HepG2 (cell line): ENCODE data around the gene PDE1C.

Experiments
- PTBP1 ChIP-seq: fragments of 200-400 bp; formaldehyde crosslinking; IDR thresholded peaks from 2 replicates; pipeline ENCODE4 v1.6.1; 2018; ENCODE audit warnings: low read length, low read depth; ENCODE audit not compliant: poor library complexity, severe bottlenecking
- RAD21 ChIP-seq: fragments of 450-650 bp; formaldehyde crosslinking; IDR thresholded peaks from 2 replicates; pipeline ENCODE4 v1.5.0; 2020; ENCODE audit warnings: mild to moderate bottlenecking
- RBM39 ChIP-seq: fragments of 200-400 bp; formaldehyde crosslinking; IDR thresholded peaks from one replicate; pipeline ENCODE4 v1.6.1; 2018; ENCODE audit warnings: antibody characterized with exemption, mild to moderate bottlenecking, low read depth, low read length; ENCODE audit not compliant: poor library complexity, severe bottlenecking
- SMARCC2 ChIP-seq: fragments of 450-650 bp; IDR thresholded peaks from 2 replicates; pipeline ENCODE4 v1.6.1; 2017; ENCODE audit warnings: antibody characterized with exemption, mild to moderate bottlenecking
- STAG1 ChIP-seq: sonication (generic); formaldehyde crosslinking; IDR thresholded peaks from 2 replicates; pipeline ENCODE4 v1.4.0; 2020; ENCODE audit warnings: missing genetic modification reagents
- TBL1XR1 ChIP-seq: fragments of 150-350 bp; IDR thresholded peaks from 2 replicates; pipeline ENCODE4 v1.6.1; 2014; ENCODE audit warnings: borderline replicate concordance, low read length; ENCODE audit not compliant: partially characterized antibody
- ZNF232 ChIP-seq: sonication (generic); formaldehyde crosslinking; IDR thresholded peaks from 2 replicates; pipeline ENCODE4 v1.4.0; 2020; ENCODE audit warnings: missing genetic modification reagents, borderline replicate concordance
- ZNF317 ChIP-seq: sonication (generic); formaldehyde crosslinking; IDR thresholded peaks from 2 replicates; pipeline ENCODE4 v1.5.0; 2020; ENCODE audit warnings: mild to moderate bottlenecking, missing genetic modification reagents
- ZNF484 ChIP-seq: sonication (generic); formaldehyde crosslinking; IDR thresholded peaks from 2 replicates; pipeline ENCODE4 v1.5.1; 2020; ENCODE audit warnings: mild to moderate bottlenecking, low read depth, missing genetic modification reagents, borderline replicate concordance
- TF ChIP-seq, protein P1 (sequence below): sonication (generic); formaldehyde crosslinking; IDR thresholded peaks from 2 replicates; pipeline ENCODE4 v1.5.0; 2020; ENCODE audit warnings: mild to moderate bottlenecking, missing genetic modification reagents, moderate library complexity
- TF ChIP-seq, protein P2 (sequence below): IDR thresholded peaks from 2 replicates; pipeline ENCODE4 v1.6.1; 2012; ENCODE audit warnings: low read length, improper control_type of control experiment
- TF ChIP-seq, protein P3 (sequence below): sonication (generic); formaldehyde crosslinking; IDR thresholded peaks from 2 replicates; pipeline ENCODE4 v1.4.0; 2020; ENCODE audit warnings: missing genetic modification reagents, borderline replicate concordance
- TF ChIP-seq, protein P4 (sequence below): sonication (generic); formaldehyde crosslinking; IDR thresholded peaks from 2 replicates; pipeline ENCODE4 v1.9.0; 2021; ENCODE audit warnings: missing genetic modification reagents, borderline replicate concordance

DNA sequence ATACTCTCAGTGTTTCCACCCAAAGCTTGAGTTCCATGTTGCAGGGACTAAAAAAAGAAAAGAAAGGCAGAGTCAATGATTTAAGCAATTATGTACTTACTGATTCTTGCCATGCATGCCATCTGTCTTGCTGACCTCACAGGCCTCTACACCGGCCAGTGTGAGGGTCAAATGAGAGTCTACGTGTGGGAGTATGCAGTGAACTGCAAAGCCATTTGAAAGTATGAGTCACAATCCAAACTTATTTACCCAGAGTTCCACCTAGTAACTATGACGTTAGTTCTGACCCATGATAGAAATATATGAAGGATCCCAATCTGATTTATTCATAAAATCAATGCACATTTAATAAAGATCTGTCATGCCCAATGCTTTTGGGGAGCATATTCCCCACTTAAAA lies 26.5 kb downstream of the PDE1C start:
- TF ChIP-seq ZNF484 (CRISPR knock-in tag) (no peak), RBM39 (no peak), ZNF232 (CRISPR knock-in tag) (no peak), TBL1XR1 (no peak), PTBP1 (no peak), SMARCC2 (no peak), ZNF317 (CRISPR knock-in tag) (no peak), RAD21 (CRISPR knock-in tag) (no peak), STAG1 (CRISPR knock-in tag) (no peak)
- TF ChIP-seq, protein P1, sequence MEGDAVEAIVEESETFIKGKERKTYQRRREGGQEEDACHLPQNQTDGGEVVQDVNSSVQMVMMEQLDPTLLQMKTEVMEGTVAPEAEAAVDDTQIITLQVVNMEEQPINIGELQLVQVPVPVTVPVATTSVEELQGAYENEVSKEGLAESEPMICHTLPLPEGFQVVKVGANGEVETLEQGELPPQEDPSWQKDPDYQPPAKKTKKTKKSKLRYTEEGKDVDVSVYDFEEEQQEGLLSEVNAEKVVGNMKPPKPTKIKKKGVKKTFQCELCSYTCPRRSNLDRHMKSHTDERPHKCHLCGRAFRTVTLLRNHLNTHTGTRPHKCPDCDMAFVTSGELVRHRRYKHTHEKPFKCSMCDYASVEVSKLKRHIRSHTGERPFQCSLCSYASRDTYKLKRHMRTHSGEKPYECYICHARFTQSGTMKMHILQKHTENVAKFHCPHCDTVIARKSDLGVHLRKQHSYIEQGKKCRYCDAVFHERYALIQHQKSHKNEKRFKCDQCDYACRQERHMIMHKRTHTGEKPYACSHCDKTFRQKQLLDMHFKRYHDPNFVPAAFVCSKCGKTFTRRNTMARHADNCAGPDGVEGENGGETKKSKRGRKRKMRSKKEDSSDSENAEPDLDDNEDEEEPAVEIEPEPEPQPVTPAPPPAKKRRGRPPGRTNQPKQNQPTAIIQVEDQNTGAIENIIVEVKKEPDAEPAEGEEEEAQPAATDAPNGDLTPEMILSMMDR (CRISPR knock-in tag) = no peak
- TF ChIP-seq, protein P2, sequence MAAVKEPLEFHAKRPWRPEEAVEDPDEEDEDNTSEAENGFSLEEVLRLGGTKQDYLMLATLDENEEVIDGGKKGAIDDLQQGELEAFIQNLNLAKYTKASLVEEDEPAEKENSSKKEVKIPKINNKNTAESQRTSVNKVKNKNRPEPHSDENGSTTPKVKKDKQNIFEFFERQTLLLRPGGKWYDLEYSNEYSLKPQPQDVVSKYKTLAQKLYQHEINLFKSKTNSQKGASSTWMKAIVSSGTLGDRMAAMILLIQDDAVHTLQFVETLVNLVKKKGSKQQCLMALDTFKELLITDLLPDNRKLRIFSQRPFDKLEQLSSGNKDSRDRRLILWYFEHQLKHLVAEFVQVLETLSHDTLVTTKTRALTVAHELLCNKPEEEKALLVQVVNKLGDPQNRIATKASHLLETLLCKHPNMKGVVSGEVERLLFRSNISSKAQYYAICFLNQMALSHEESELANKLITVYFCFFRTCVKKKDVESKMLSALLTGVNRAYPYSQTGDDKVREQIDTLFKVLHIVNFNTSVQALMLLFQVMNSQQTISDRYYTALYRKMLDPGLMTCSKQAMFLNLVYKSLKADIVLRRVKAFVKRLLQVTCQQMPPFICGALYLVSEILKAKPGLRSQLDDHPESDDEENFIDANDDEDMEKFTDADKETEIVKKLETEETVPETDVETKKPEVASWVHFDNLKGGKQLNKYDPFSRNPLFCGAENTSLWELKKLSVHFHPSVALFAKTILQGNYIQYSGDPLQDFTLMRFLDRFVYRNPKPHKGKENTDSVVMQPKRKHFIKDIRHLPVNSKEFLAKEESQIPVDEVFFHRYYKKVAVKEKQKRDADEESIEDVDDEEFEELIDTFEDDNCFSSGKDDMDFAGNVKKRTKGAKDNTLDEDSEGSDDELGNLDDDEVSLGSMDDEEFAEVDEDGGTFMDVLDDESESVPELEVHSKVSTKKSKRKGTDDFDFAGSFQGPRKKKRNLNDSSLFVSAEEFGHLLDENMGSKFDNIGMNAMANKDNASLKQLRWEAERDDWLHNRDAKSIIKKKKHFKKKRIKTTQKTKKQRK = no peak
- TF ChIP-seq, protein P3, sequence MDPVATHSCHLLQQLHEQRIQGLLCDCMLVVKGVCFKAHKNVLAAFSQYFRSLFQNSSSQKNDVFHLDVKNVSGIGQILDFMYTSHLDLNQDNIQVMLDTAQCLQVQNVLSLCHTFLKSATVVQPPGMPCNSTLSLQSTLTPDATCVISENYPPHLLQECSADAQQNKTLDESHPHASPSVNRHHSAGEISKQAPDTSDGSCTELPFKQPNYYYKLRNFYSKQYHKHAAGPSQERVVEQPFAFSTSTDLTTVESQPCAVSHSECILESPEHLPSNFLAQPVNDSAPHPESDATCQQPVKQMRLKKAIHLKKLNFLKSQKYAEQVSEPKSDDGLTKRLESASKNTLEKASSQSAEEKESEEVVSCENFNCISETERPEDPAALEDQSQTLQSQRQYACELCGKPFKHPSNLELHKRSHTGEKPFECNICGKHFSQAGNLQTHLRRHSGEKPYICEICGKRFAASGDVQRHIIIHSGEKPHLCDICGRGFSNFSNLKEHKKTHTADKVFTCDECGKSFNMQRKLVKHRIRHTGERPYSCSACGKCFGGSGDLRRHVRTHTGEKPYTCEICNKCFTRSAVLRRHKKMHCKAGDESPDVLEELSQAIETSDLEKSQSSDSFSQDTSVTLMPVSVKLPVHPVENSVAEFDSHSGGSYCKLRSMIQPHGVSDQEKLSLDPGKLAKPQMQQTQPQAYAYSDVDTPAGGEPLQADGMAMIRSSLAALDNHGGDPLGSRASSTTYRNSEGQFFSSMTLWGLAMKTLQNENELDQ (CRISPR knock-in tag) = no peak
- TF ChIP-seq, protein P4, sequence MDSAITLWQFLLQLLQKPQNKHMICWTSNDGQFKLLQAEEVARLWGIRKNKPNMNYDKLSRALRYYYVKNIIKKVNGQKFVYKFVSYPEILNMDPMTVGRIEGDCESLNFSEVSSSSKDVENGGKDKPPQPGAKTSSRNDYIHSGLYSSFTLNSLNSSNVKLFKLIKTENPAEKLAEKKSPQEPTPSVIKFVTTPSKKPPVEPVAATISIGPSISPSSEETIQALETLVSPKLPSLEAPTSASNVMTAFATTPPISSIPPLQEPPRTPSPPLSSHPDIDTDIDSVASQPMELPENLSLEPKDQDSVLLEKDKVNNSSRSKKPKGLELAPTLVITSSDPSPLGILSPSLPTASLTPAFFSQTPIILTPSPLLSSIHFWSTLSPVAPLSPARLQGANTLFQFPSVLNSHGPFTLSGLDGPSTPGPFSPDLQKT = no peak
